Cardiac muscle cell (in vitro differentiated cells and primary cell): ENCODE measurements around the gene LIPC. TPM values are rescaled to one million over a fixed set of nuclear protein-coding genes. Genes with fewer than 3 reads are reported as not detected.

Experiments used
- DNase-seq, 2 donors: peaks; one replicate each; pipeline versions ENCODE4 v3.0.0 to v3.0.0-alpha.2; 2010 to 2017; ENCODE audit warnings: low read depth in 1 of 2, low spot score in 1 of 2
- H3K27ac ChIP-seq: fragments of 200-600 bp; sonication (generic); 2 replicates; pipeline ENCODE4 v1.5.1; 2016
- H3K27me3 ChIP-seq: fragments of 200-600 bp; sonication (generic); 2 replicates; pipeline ENCODE4 v1.6.0; 2016; ENCODE audit warnings: control low read depth
- H3K36me3 ChIP-seq: fragments of 200-600 bp; sonication (generic); 2 replicates; pipeline ENCODE4 v1.5.1; 2016; ENCODE audit warnings: control low read depth
- H3K4me1 ChIP-seq: fragments of 200-600 bp; sonication (generic); 2 replicates; pipeline ENCODE4 v1.8.1; 2017; ENCODE audit warnings: low read depth, mild to moderate bottlenecking, mixed run types
- H3K4me3 ChIP-seq: fragments of 200-600 bp; sonication (generic); 2 replicates; pipeline ENCODE4 v1.5.1; 2016; ENCODE audit warnings: mild to moderate bottlenecking
- H3K9me3 ChIP-seq: fragments of 200-600 bp; sonication (generic); 2 replicates; pipeline ENCODE4 v1.5.1; 2017; ENCODE audit warnings: low read depth, mild to moderate bottlenecking, control low read depth
- polyA plus RNA-seq: library from polyadenylated mRNA; unstranded; fragments of >200 nt; fragmentation: Nextera tagmentation; extraction: Ambion mirVana; gene quantifications from 2 replicates; pipeline ENCODE4 v1.2.1, GENCODE V29; 2016
- total RNA-seq: library from RNA; depleted of rRNA; stranded (reverse); fragments of >200 nt; gene quantifications from 2 replicates; pipeline ENCODE4 v1.2.3, GENCODE V29; 2016
- TF ChIP-seq, protein P1 (sequence below): IDR thresholded peaks from 2 replicates; pipeline ENCODE4 v1.5.1; 2012; ENCODE audit warnings: low read depth, mild to moderate bottlenecking, low read length

Gene LIPC
- total and polyA plus RNA-seq, 2 experiments from 2014 or later, result not detected

DNA sequence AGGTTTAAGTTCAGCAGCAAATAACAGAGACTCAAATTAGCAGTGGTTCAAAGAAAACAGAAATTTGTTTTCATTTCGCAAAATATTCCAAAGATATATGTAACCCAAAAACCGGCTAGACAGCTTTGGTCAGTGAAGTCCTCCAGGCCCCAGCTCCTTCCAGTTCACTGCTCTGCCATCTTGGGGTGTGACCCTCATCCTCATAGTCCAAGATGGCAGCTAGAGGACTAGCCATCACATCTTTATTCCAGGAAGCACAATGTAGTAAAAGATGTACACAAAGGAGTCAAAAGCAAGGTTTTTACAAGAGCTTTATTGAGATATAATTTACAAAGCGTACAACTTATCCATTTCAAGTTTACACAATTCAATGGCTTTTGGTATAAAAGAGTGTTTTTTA lies 107.1 kb downstream of the LIPC start:
- TF ChIP-seq, protein P1, sequence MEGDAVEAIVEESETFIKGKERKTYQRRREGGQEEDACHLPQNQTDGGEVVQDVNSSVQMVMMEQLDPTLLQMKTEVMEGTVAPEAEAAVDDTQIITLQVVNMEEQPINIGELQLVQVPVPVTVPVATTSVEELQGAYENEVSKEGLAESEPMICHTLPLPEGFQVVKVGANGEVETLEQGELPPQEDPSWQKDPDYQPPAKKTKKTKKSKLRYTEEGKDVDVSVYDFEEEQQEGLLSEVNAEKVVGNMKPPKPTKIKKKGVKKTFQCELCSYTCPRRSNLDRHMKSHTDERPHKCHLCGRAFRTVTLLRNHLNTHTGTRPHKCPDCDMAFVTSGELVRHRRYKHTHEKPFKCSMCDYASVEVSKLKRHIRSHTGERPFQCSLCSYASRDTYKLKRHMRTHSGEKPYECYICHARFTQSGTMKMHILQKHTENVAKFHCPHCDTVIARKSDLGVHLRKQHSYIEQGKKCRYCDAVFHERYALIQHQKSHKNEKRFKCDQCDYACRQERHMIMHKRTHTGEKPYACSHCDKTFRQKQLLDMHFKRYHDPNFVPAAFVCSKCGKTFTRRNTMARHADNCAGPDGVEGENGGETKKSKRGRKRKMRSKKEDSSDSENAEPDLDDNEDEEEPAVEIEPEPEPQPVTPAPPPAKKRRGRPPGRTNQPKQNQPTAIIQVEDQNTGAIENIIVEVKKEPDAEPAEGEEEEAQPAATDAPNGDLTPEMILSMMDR, result no peak
- Histone ChIP-seq H3K4me3 (no peak overlapping the region), H3K9me3 (no peaks in the 10 kb centered on the region), H3K36me3 (no peaks in the 10 kb centered on the region), H3K4me1 (no peaks in the 10 kb centered on the region), H3K27me3 (no peaks in the 10 kb centered on the region), H3K27ac (no peak overlapping the region)
- no peak for DNase-seq

DNA sequence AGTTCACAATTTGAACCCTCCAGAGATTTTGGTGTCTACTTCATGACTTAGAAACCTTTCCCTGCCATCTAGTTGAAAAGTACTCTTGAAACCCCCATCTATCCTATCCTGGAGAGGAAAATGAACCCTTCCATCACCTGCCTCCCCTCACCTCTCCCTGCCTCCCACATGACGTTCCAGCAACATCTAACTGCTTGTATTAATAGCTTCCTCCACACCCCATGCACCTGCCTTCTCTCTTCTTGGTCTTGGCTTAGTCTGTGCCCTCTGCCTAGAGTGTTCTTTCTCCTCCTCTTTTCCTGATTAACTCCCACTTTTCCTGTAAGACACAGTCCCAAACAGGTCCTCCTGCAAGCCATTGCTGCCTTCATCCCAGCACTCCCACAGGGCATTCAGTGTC lies 107.8 kb downstream of the LIPC start:
- H3K27me3 ChIP-seq, result no peaks in the 10 kb centered on the region
- DNase-seq, result no peak
- TF ChIP-seq, protein P1, result no peak
- H3K4me1 ChIP-seq, result no peaks in the 10 kb centered on the region
- H3K9me3 ChIP-seq, result no peaks in the 10 kb centered on the region
- H3K27ac ChIP-seq, result no peak overlapping the region
- no peaks in the 10 kb centered on the region for H3K36me3 ChIP-seq
- H3K4me3 ChIP-seq, result no peak overlapping the region

DNA sequence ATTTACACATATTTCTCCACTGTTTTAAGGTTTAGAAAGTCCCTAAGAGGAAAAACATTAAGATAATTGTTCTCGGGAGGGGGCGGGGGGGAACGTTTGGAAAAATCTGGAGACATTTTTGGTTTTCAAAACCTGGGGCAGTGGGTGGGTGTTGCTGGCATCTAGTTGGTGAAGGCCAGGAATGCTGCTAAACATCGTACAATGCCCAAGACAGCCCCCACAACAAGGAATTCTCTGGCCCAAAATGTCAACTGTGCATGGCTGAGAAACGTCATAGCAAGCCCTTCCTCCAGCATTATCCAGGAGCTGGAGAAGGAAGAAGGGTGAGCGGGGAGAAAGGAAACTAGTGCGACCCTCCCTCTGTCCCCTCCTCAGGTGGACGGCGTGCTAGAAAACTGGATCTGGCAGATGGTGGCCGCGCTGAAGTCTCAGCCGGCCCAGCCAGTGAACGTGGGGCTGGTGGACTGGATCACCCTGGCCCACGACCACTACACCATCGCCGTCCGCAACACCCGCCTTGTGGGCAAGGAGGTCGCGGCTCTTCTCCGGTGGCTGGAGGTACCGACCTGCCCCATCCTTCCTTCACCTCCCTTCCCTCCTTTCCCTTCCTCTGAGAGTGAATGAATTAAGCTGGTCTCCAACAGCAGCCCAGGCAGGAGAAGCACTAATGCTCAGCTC lies 109.8 kb downstream of the LIPC start:
- H3K4me3 ChIP-seq, result no peak overlapping the region
- H3K4me1 ChIP-seq, result no peaks in the 10 kb centered on the region
- H3K27ac ChIP-seq, result no peak overlapping the region
- no peaks in the 10 kb centered on the region for H3K9me3 ChIP-seq
- H3K36me3 ChIP-seq, result no peaks in the 10 kb centered on the region
- no peaks in the 10 kb centered on the region for H3K27me3 ChIP-seq
- no peak for DNase-seq
- TF ChIP-seq, protein P1, result no peak

DNA sequence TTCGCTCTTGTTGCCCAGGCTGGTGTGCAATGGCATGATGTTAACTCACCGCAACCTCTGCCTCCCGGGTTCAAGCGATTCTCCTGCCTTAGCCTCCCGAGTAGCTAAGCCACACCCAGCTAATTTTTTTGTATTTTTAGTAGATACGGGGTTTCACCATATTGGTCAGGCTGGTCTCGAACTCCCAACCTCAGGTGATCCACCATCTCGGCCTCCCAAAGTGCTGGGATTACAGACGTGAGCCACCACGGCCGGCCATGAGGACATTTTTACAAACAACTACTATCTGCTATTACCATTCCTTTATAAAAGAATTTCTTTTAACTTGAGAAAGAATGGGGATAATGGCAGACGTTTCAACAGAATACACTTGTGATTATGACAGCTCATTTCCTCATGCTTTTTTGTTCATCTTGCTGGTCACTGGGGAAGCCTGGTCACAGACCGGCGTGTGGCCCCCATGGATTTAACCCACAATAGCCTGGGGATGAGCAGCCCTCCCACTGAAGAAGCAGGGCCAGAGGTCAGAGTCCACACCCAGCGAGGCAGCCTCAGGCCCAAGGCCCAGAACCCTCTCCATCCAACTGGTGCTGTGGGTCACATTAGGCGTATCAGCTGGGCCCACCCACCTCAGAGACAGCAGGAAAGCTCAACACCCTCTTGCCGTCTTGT lies 112.0 kb downstream of the LIPC start:
- DNase-seq, result no peak

DNA sequence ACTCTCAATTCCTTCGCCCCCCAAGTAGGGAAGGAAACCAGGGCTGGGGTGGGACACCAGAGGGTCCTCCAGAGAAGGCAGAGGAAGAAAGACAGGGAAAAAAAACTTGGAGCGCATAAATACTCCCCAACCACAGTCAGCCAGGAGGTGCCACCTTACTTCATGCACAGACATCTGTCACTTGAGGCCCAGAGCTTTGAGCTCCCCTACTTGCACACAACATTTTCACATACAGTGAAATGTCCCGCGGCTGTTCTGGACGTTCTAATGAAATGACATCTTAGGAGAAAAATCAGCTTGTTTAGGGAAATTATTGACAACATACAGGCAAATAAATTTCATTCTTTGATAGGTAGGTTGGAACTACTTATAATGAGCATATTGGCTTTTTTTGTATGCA lies 113.0 kb downstream of the LIPC start:
- DNase-seq, result no peak
- H3K27ac ChIP-seq, result no peak overlapping the region
- no peaks in the 10 kb centered on the region for H3K9me3 ChIP-seq
- no peak overlapping the region for H3K4me3 ChIP-seq
- H3K36me3 ChIP-seq, result no peaks in the 10 kb centered on the region
- no peaks in the 10 kb centered on the region for H3K27me3 ChIP-seq
- H3K4me1 ChIP-seq, result peaks cover 6% of the 10 kb centered on the region
- TF ChIP-seq, protein P1, result no peak

More for the DNA sequence above, 112.0 kb downstream of the LIPC start:
- Histone ChIP-seq H3K27me3 (no peaks in the 10 kb centered on the region), H3K9me3 (no peaks in the 10 kb centered on the region), H3K4me1 (peaks cover 3% of the 10 kb centered on the region), H3K27ac (no peak overlapping the region), H3K4me3 (no peak overlapping the region), H3K36me3 (no peaks in the 10 kb centered on the region)
- TF ChIP-seq, protein P1, result no peak
